ENCODE data around the gene GABARAPL1.
"Not testable (repeated sequence)": the region's sequence is repeated elsewhere in the genome, so short reads cannot be mapped to it uniquely, and the experiment has no call there.

Gene GABARAPL1

DNA sequence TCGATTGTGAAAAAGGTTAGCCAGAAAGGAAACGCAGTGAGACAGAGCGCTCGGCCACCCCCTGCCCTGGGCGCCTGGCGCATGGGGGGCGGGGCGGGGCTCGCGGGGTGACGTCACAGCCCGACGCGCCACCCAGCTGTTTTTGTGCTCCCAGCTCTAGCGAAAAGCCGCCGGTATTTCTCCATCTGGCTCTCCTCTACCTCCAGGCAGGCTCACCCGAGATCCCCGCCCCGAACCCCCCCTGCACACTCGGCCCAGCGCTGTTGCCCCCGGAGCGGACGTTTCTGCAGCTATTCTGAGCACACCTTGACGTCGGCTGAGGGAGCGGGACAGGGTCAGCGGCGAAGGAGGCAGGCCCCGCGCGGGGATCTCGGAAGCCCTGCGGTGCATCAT, at the start of gene GABARAPL1:
TSS of gene GABARAPL1 (plus strand) at position 139 of the 393 bp plus-strand sequence. CDS start at position 392, 253 bp downstream.
- DNase-seq (ENCODE audit: low read depth in 2 of 2) = peak; percentile 60 to 65

DNA sequence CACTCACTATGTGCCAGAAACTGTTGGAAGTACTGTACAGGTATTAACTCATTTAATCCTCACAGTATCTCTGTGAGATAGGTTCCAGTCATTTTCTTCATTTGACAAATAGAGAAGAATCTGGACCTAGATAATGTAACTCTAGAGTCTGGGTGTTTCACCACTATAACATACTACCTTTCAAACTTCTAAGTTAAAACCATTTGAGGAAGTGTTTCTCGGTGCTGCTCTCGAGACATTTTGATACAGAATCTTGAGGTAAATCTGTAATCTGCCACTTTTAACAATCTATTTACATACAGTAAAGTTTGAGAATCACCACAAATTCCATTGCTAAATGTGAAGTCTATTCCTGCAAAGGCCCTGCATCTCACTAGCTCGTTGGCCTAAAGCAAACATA, 49.6 kb upstream of the GABARAPL1 start:
- no peak for DNase-seq (ENCODE audit: low read depth in 2 of 2)

DNA sequence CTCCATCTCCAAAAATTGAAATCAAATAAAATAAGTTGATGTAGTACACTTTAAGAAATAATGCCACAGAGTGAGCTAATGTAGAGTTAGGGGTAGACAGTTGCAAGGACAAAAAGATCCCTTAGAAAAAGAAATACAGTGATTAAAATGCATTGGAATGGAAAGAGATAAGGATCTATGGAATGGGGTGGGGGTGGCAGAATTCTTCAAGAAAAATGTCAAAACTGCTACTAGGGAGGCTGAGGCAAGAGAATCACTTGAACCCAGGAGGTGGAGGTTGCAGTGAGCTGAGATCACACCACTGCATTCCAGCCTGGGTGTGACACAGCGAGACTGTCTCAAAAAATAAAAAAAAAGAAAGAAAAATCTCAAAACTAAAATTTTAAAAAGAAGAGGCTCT, 47.3 kb upstream of the GABARAPL1 start:
- no peak for DNase-seq (ENCODE audit: low read depth in 2 of 2)

DNA sequence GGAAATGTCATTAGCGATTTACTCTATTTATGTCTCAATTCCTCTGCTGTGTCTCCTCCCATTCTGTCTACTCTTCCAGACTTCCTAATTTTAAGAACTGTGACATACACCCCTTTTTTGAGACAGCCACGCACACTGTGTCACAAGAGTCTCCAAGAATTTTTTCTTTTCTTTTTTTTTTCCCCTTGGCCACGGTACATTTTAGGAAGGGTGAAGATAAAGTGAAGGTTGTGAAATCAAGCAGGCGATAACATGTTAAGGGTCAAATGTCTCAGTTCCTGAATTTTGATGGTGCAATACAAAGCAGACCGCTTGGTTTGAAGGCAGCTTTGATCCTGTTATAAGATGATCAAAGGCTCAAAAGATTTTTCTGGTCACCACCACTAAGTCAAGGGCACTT, 45.1 kb upstream of the GABARAPL1 start:
- DNase-seq (ENCODE audit: low read depth in 2 of 2) = no peak

DNA sequence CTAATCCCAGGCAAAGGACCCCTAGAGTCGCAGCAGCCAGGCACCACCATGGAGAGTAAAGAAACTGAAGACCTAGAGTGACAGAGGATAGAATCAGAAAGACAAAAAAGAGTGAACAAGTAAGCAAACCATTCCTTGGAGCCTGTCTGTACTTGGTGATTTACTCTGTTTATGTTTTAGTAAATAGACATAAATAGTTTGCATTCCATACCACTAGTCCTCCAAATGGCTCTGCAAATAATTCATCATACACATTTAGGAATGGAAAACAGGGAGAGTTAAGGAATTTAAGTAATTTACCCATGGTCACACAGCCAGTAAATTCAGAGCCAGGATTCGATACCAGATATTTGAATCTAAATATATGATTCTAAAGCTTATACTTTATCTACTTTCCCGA, 43.6 kb upstream of the GABARAPL1 start:
- DNase-seq (ENCODE audit: low read depth in 2 of 2) = peak; percentile 61 to 64

DNA sequence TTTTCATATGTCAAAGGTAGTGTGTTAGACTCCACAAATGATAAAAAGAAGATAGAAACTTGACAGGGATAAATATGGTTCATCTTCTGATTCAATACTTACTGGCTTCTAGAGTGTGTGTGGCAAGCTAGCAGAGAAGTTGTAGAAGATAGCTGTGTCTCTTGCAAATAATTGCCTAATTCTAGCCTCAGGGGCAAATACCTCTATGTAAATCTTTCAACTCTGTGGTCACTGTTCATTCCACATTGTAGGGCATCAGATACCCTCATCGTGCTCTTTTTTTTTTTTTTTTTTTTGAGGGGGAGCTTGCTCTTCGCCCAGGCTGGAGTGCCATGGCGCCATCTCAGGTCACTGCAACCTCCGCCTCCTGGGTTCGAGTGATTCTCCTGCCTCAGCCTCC, 42.5 kb upstream of the GABARAPL1 start:
- DNase-seq (ENCODE audit: low read depth in 2 of 2) = no peak

DNA sequence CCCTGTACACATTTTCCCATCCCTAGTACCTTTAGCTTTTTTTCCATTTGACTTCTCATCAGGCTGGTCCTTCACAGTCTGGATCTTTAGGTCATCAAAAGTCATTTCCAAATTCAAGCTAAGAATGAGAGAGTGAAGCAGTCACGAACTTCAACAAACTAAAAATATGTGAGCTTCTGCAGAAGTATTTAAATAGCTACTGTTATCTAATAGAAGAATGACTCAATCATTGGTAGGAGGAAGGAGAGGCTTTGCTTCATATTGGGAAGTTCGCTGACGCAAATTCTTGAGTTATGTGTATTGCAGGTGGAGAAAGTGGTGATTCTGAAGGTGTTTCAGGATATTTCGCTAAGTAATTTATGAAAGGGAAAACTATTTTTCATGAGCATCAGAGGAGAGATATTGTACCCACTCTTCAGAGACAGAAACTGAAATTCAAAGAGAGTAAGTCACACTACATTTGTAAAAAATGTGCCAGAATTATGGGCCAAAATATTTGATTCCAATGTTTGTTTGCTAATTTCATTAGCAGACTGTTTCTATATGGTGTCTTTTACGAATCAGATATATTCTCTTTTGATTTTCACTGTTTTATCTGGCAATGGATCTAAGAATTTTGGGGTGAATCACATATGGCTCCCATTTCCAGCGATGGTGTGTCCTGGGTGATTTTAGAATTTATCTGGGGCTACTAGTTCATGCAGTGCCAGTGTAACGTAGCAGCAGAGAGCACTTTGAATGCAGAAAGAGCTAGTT, 40.5 kb upstream of the GABARAPL1 start, which contains the start of gene OLR1:
TSS of gene OLR1 (minus strand) at position 160 of the 756 bp plus-strand sequence. CDS start at position 105, 55 bp downstream.
- DNase-seq (ENCODE audit: low read depth in 2 of 2) = no peak

DNA sequence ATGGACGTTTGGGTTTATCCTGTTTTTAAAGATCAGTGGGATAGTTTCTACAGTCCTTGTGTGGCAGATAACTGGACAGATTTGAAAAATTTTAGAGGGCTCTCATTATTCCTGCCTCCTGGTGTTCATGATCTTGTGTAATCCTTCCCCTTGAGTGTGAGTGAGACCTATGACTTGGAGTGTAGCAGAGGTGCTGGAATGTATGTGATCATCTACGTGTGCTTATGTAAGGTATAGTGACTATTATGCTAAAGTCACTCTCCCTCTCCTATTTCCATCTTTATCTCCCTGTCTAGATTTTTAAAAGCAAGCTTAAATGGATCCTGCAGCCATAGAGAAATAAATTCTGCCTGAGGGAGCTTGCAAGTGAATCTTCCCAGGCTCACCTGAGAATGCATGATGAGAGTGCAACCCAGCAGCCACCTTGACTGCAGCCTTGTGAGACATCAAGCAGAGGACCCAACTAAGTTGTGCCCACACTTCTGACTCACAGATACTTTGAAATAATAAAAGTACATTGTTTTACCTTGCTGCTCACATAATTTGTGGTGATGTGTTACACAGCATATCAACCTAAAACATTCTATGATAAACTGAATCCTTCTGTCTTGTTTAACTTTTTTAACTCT, 37.6 kb upstream of the GABARAPL1 start:
- DNase-seq (ENCODE audit: low read depth in 2 of 2) = no peak

DNA sequence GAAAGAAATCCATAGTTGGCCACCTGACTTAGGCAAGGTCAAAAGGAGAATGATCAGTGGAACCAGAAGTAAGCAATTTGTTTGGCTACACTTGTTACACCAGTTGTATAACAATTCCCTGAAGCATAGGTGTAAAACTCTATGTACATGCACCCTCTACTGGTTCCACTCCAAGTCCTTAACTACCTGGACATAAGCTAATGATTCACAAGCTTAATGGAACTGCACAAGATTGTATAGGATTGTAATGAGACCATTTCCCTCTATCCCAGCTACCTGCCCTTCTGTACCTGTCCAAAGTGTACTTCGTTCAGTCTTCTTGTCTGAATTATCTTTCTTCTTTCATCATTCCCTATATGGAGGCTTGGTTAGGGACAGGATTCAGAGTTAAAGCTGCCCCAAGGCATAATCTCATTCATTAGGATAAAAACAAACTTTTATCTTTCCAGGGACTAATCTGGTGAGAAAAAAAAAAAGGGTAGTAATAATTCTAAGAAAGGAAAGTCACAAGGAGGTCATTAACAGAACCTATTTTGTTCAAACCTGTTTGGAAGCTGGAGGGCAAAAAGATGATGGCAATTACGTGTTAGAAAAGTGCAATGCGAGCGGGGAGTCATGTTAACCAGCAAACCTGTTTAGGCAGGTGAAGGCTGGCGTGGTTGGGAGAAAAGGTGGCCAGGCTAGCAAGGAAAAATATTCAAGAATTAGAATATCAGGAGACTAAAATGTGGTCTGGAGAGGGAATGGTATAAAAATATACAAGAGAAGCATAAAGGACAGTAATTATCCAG, 36.6 kb upstream of the GABARAPL1 start:
- no peak for DNase-seq (ENCODE audit: low read depth in 2 of 2)

DNA sequence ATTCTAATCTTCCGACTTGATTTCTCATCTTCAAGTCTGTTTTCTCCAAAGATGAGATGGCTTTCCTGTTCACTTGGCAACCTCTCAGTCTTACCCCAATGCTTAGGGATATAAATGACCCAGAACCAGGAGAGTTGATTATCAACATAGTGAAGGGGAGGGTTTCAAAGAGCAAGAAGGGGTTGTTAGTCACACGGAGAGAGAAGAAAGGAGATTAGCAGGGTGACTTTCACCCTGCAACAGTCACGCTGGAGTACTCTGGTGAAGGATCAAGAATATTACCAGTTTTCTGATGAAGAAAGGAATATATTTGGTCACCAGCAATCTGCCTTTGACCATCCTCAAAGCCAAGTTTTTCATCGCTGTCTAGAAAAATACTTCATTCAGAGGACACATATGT, 33.9 kb upstream of the GABARAPL1 start, which contains the start of gene TMEM52B:
TSS of gene TMEM52B (plus strand) at position 212 of the 400 bp plus-strand sequence. CDS start 543 bp downstream, outside the sequence.
- DNase-seq (ENCODE audit: low read depth in 2 of 2) = no peak

DNA sequence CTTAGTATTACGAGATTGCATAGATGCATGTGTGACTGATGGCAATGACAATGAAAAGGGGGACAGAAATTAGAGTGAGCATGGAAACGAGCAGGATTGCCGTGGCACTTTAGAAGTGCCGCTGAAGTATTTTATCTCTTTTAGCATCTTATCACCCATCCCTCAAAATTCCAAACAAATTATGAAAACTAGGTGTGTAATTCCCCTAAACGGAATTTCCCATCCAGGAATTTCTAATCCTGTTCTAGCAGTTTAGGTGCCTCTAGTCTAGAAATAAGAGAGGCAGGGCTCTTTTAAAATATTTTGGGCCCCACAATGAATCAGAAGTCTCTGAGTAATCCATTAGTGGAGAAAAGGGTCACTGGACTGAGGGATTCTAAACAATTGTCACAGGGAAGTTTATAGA, 32.9 kb upstream of the GABARAPL1 start:
- DNase-seq (ENCODE audit: low read depth in 2 of 2) = no peak

DNA sequence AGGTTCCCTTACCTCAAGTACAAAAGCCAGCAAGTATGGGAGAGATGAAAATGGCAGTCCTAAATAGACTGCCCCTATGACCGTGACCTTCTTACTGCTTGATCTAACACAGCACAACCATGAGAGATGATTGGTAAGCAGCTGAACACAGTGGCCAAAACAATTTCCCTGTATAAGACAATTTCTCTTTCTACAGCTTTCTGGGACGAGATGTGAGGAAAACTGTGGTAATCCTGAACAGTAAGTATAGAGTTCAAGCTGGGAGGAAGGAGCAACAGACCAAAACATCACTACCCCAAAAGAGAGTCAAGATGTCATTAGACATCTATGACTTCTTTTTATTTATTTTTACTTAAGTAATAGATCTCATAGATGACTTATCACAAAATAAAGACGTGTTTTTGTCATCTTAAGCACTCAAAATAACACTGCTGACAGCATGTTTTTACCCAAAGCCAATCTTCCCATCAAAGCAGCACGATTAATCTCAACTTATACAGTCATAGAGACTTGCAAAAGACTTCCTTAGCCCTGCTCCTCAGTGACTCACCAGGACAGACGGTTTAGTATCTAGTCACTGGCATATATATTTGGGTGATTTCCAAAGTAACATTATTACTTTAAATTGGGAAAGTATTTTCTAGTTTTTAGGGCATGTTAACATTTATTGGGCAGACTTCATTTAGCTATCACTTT, 30.2 kb upstream of the GABARAPL1 start:
- peak; percentile 59 to 65 for DNase-seq (ENCODE audit: low read depth in 2 of 2)

DNA sequence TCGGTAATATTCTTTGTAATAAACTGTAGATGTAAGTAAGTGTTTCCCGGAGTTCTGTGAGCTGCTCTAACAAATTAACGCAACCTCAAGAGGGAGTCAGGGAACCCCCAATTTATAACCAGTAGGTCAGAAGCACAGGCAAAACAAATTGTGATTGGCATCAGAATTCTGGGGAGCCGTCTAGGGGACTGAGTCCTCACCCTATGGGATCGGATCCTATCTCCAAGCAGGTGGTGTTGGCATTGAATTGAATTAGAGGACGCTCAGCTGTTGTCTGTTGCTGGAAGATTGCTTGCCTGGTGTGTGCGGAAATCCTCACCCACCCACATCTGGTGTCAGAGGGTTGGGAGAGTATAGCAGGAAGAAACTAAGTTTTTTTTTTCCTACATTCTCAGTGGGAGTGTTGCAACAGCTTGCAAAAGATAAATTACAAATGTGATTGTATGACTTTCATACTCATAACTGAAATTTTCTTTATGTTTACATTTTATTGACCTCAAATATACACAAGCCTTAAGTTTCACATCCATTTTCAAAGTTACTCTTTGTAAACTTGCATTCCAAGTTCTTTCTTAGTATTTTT, 28.3 kb upstream of the GABARAPL1 start:
- peak; percentile 66 to 74 for DNase-seq (ENCODE audit: low read depth in 2 of 2)

DNA sequence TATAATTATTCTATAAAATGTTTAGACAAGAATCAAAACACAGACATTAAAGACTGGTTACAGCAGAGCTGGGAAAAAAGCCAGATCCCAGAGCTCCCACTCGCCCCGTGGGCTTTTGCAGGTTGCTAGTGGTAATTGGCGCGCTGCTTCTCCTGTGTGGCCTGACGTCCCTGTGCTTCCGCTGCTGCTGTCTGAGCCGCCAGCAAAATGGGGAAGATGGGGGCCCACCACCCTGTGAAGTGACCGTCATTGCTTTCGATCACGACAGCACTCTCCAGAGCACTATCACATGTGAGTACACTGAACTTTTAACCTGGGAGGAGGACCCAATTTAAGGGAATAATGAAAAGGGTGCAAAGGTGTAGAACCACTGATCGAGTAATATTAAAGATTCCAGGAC, 26.4 kb upstream of the GABARAPL1 start:
- no peak for DNase-seq (ENCODE audit: low read depth in 2 of 2)

DNA sequence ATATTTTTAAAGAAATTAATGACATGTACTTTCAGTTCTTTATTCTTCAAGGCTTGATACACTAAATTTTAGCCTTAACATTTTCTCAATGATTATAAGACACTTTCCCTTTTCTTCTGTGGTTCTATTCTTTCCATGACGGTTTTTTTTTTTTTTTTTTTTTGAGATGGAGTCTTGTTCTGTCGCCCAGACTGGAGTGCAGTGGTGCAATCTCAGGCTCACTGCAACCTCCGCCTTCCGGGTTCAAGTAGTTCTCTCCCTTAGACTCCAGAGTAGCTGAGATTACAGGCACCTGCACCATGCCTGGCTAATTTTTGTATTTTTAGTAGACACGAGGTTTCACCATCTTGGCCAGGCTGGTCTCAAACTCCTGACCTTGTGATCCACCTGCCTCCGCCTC, 25.7 kb upstream of the GABARAPL1 start:
- not testable (repeated sequence) for DNase-seq (ENCODE audit: low read depth in 2 of 2)

DNA sequence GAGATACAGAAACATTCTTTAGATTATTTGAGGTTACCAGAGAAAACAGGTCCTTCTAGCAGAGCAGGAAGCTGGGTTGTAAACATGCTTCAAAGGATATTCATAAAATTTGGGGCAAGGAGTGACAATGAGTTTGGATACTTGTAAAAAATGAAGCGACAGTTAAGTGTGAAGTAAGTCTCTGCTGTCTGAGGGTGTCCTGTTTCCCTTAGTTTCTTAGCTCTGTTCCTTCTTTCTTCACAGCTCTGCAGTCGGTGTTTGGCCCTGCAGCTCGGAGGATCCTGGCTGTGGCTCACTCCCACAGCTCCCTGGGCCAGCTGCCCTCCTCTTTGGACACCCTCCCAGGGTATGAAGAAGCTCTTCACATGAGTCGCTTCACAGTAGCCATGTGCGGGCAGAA, 23.0 kb upstream of the GABARAPL1 start:
- DNase-seq (ENCODE audit: low read depth in 2 of 2) = no peak

DNA sequence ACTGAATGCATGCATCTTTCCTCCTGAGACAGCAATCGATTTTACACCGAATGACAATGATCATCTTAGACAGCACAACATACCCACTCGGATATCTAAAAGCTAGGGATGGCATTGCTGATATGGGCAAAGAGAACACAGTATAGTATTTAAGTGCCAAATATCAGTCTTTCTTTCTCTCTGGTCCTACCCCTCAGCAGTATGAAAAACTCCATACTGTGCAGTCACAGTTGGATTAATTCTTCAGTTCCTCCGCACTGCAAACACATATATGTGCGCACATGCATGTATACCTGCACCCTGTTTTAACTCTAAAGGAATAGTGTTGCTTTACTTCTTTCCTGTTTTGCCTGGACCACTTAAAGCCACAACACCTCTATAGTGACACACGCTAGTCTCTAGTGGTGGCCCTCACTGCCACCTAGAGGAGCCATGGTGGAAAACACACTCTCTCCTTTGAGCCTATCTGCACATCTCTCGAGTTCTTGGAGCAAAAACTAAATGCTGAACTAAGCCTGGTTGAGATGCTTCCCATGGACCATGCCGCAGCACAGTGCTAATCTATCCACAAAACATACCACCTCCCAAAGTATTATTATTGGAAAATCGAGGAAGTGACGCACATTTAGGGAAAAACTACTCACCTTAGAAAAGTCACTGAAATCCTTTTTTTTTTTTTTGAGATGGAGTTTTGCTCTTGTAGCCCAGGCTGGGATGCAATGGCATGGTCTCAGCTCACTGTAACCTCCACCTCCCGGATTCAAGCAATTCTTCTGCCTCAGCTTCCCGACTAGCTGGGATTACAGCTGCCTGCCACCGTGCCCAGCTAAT, 21.9 kb upstream of the GABARAPL1 start:
- DNase-seq (ENCODE audit: low read depth in 2 of 2) = no peak

DNA sequence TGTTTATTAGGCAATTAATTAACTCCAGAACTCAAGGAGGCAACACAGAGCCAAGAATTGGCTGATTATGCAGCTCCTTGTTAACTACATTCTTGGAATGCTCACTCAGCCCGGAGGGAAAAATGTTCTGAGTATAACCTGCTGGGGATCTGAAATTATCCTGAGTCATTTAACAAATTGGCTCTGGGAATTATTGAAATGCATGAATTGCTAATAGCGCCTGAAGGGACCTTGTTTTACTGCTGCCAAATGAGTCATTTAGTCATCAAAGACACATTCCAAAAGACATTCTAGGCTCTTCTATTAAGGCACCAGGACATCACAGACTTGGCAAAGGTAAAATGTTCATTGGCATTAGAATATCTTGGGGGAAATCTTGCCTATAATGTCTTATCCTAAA, 20.8 kb upstream of the GABARAPL1 start:
- peak; percentile 74 to 79 for DNase-seq (ENCODE audit: low read depth in 2 of 2)

DNA sequence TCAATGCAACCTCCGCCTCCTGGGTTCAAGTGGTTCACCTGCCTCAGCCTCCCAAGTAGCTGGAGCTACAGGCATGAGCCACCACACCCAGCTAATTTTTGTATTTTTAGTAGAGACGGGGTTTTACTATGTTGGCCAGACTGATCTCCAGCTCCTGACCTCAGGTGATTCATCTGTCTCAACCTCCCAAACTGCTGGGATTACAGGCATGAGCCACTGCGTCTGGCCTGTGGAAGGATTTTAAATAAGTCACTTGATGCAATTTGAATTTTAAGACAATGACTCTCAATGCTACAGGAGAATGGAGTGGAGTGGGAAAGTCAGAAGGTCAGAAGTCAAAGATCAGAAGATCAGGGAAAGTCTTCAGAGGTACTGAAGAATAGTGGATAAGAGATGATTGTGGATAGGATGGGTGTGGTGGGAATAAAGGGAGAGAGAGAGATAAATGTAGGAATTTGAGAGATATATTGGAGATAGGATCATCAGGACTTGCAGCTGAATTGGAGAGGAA, 18.5 kb upstream of the GABARAPL1 start:
- no peak for DNase-seq (ENCODE audit: low read depth in 2 of 2)

DNA sequence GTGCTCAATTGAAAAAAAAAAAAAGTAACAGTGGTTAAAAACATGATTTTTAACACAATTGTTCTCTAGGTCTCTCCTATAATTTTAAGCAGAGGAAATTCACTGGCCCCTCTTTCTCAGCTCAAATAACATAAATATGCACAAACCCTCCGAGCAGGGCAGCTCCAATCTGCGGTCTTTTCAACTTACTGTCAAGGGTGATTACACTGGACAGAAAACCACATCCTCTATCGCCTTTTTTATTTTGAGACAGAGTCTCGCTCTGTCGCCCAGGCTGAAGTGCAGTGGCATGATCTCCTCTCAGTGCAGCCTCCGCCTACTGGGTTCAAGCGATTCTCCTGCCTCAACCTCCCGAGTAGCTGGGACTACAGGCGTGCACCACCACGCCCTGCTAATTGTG, 16.5 kb upstream of the GABARAPL1 start:
- DNase-seq (ENCODE audit: low read depth in 2 of 2) = no peak
